Measurements from ENCODE around the gene CYB561.
A peak's percentile ranks its signal among the peaks of the same experiment; 100 is the strongest.
"Not testable (repeated sequence)": the region's sequence is repeated elsewhere in the genome, so short reads cannot be mapped to it uniquely, and the experiment has no call there.

The CYB561 gene

GRCh38 chr17:63475491-63476412, 29.6 kb upstream of the CYB561 start:
- DNase-seq (ENCODE audit: low spot score in 2 of 2): no peak
- H3K9me3 ChIP-seq: no peaks in the 10 kb centered on the region
- H3K27me3 ChIP-seq (ENCODE audit: low read depth): no peaks in the 10 kb centered on the region
- no peaks in the 10 kb centered on the region for H3K36me3 ChIP-seq (replicated peaks)
- peak overlapping the region; percentile 32 for H3K4me3 ChIP-seq
- in situ Hi-C loops (cut with MboI; ENCODE audit: low sequenced_read_pairs): loop anchor here (5.0 kb wide), 1 partner anchor 53 kb away; no protein-coding TSS in a partner anchor
- H3K4me1 ChIP-seq: peaks cover 15% of the 10 kb centered on the region

- in situ Hi-C loops (cut with MboI; ENCODE audit: low sequenced_read_pairs): loop anchor here (5.0 kb wide), 1 partner anchor 53 kb away; no protein-coding TSS in a partner anchor
- Histone ChIP-seq H3K36me3 (replicated peaks) (no peaks in the 10 kb centered on the region), H3K27me3 (ENCODE audit: low read depth) (no peaks in the 10 kb centered on the region), H3K9me3 (no peaks in the 10 kb centered on the region), H3K4me3 (no peak overlapping the region), H3K4me1 (peaks cover 15% of the 10 kb centered on the region)
- DNase-seq (ENCODE audit: low spot score in 2 of 2): no peak
These were observed 28.7 kb upstream of the CYB561 start for GRCh38 chr17:63474586-63475460.

- in situ Hi-C loops (cut with MboI; ENCODE audit: low sequenced_read_pairs): no loop called here
- Histone ChIP-seq H3K36me3 (replicated peaks) (no peaks in the 10 kb centered on the region), H3K27me3 (ENCODE audit: low read depth) (no peaks in the 10 kb centered on the region), H3K9me3 (no peaks in the 10 kb centered on the region), H3K4me3 (no peak overlapping the region), H3K4me1 (peaks cover 15% of the 10 kb centered on the region)
- DNase-seq (ENCODE audit: low spot score in 2 of 2): peak; percentile 14 to 32
These were observed 28.1 kb upstream of the CYB561 start for GRCh38 chr17:63474174-63474573.

GRCh38 chr17:63468099-63468498, 22.0 kb upstream of the CYB561 start:
- DNase-seq (ENCODE audit: low spot score in 2 of 2); H3K36me3 ChIP-seq (replicated peaks); H3K4me1 ChIP-seq; in situ Hi-C loops (cut with MboI; ENCODE audit: low sequenced_read_pairs); H3K4me3 ChIP-seq; H3K27me3 ChIP-seq (ENCODE audit: low read depth); H3K9me3 ChIP-seq: not testable (repeated sequence)

DNA sequence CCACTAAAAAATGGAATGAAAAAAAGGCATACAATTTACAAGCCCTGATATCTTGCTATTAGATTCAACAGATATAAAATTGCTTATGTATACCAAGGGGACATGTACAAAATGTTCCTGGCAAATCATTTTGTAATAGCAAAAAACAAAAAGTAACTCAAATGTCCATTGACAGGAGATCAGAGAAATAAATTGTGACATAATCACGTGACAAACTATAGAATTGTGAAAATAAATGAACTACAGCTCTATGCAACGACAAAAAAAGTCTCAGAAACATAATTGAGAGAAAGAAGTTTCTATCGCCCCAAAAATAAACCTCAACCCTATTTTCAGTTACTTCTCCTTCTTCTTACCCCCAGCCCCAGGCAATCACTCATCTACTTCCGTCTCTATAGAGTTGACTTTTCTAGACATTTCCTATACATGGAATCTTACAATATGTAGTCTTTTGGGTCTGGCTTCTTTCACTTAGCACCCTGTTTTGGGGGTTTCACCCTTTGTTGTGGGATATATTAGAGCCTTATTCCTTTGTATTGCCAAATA, 18.7 kb upstream of the CYB561 start:
- DNase-seq (ENCODE audit: low spot score in 2 of 2): peak in 1 of 2 experiments; percentile 0
- in situ Hi-C loops (cut with MboI; ENCODE audit: low sequenced_read_pairs): no loop called here
- H3K27me3 ChIP-seq (ENCODE audit: low read depth): no peaks in the 10 kb centered on the region
- H3K4me1 ChIP-seq: peaks cover 22% of the 10 kb centered on the region
- H3K36me3 ChIP-seq (replicated peaks): no peaks in the 10 kb centered on the region
- no peak overlapping the region for H3K4me3 ChIP-seq
- 0 out of 2 replicates have a peak, but pooled peaks cover 2% of the 10 kb centered on the region for H3K9me3 ChIP-seq

GRCh38 chr17:63463771-63464170, 17.7 kb upstream of the CYB561 start:
- Histone ChIP-seq H3K9me3 (0 out of 2 replicates have a peak, but pooled peaks cover 2% of the 10 kb centered on the region), H3K4me1 (peaks cover 22% of the 10 kb centered on the region), H3K27me3 (ENCODE audit: low read depth) (no peaks in the 10 kb centered on the region), H3K36me3 (replicated peaks) (no peaks in the 10 kb centered on the region), H3K4me3 (no peak overlapping the region)
- in situ Hi-C loops (cut with MboI; ENCODE audit: low sequenced_read_pairs): no loop called here
- peak in 1 of 2 experiments; percentile 2 for DNase-seq (ENCODE audit: low spot score in 2 of 2)

GRCh38 chr17:63460018-63460417, 13.9 kb upstream of the CYB561 start:
- DNase-seq (ENCODE audit: low spot score in 2 of 2): peak in 1 of 2 experiments; percentile 0
- Histone ChIP-seq H3K36me3 (replicated peaks) (no peaks in the 10 kb centered on the region), H3K9me3 (0 out of 2 replicates have a peak, but pooled peaks cover 2% of the 10 kb centered on the region), H3K4me3 (no peak overlapping the region), H3K4me1 (peaks cover 22% of the 10 kb centered on the region), H3K27me3 (ENCODE audit: low read depth) (no peaks in the 10 kb centered on the region)
- in situ Hi-C loops (cut with MboI; ENCODE audit: low sequenced_read_pairs): no loop called here

DNA sequence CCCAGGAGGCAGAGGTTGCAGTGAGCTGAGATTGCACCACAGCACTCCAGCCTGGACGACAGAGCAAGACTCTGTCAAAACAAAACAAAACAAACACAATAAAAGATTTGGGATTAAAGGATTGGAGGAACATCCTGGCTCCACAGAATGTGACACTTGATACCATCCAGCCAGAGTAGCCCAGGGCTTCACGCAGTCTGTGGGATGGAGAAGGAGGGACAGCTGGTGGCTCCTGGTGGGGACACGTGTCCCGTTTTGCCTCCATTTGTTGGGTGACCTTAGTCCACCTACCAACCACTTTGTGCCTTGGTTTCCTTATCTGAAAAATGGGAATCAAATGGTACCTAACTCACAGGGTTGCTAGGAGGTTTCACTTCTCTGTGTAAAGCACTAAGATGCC, 12.4 kb upstream of the CYB561 start:
- Histone ChIP-seq H3K4me3 (no peak overlapping the region), H3K36me3 (replicated peaks) (no peaks in the 10 kb centered on the region), H3K9me3 (0 out of 2 replicates have a peak, but pooled peaks cover 2% of the 10 kb centered on the region), H3K4me1 (peaks cover 16% of the 10 kb centered on the region), H3K27me3 (ENCODE audit: low read depth) (no peaks in the 10 kb centered on the region)
- DNase-seq (ENCODE audit: low spot score in 2 of 2): peak in 1 of 2 experiments; percentile 9
- in situ Hi-C loops (cut with MboI; ENCODE audit: low sequenced_read_pairs): no loop called here

DNA sequence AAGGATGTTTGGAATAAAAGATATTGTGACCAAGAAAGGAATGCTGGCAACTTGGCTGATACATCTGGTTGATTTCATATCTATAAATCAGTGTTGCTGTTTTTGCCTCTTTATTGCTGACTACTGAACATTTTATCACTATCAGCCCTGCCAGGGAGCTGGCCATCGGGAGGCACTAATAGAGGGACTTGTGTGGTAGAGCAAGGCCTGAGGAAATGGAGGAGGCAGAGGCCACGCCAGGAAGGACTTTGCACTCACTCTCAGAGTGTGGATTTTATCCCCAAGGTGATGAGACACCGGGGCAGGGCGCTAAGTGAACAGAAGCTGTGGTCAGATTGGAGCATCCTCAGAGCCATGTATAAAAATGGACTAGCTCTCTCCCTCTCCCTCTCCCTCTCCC, 9.3 kb upstream of the CYB561 start:
- Histone ChIP-seq H3K9me3 (no peaks in the 10 kb centered on the region), H3K4me3 (no peak overlapping the region), H3K36me3 (replicated peaks) (no peaks in the 10 kb centered on the region), H3K4me1 (no peaks in the 10 kb centered on the region), H3K27me3 (ENCODE audit: low read depth) (no peaks in the 10 kb centered on the region)
- peak in 1 of 2 experiments; percentile 1 for DNase-seq (ENCODE audit: low spot score in 2 of 2)
- in situ Hi-C loops (cut with MboI; ENCODE audit: low sequenced_read_pairs): no loop called here

GRCh38 chr17:63454915-63455314, 8.8 kb upstream of the CYB561 start:
- no peaks in the 10 kb centered on the region for H3K27me3 ChIP-seq (ENCODE audit: low read depth)
- H3K4me1 ChIP-seq: no peaks in the 10 kb centered on the region
- DNase-seq (ENCODE audit: low spot score in 2 of 2): no peak
- H3K9me3 ChIP-seq: no peaks in the 10 kb centered on the region
- no peak overlapping the region for H3K4me3 ChIP-seq
- in situ Hi-C loops (cut with MboI; ENCODE audit: low sequenced_read_pairs): no loop called here
- no peaks in the 10 kb centered on the region for H3K36me3 ChIP-seq (replicated peaks)

DNA sequence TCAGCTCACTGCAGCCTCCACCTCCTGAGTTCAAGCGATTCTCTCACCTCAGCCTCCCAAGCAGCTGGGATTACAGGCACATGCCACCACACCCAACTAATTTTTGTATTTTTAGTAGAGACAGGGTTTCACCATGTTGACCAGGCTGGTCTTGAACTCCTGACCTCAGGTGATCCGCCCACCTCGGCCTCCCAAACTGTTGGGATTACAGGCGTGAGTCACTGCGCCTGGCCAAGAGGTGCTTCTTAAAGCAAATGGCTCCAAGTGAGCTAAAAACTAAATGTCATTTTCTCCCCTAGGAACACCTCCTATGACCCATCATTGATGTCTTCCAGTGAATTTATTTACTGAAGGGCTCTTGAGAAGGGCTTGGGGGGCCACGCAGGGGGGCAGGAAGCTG, 8.3 kb upstream of the CYB561 start:
- H3K27me3 ChIP-seq (ENCODE audit: low read depth); DNase-seq (ENCODE audit: low spot score in 2 of 2); H3K36me3 ChIP-seq (replicated peaks); H3K4me3 ChIP-seq; H3K9me3 ChIP-seq; in situ Hi-C loops (cut with MboI; ENCODE audit: low sequenced_read_pairs); H3K4me1 ChIP-seq: not testable (repeated sequence)

- no peaks in the 10 kb centered on the region for H3K9me3 ChIP-seq
- H3K36me3 ChIP-seq (replicated peaks): no peaks in the 10 kb centered on the region
- peak in 1 of 2 experiments; percentile 0 for DNase-seq (ENCODE audit: low spot score in 2 of 2)
- H3K4me1 ChIP-seq: no peaks in the 10 kb centered on the region
- H3K4me3 ChIP-seq: no peak overlapping the region
- H3K27me3 ChIP-seq (ENCODE audit: low read depth): no peaks in the 10 kb centered on the region
- in situ Hi-C loops (cut with MboI; ENCODE audit: low sequenced_read_pairs): no loop called here
These were observed 7.0 kb upstream of the CYB561 start for GRCh38 chr17:63452962-63453551.

All from HAP-1 (cell line).